Fibroblast of pulmonary artery (primary cell): Measurements from ENCODE around the gene RPH3AL.

ENCODE experiments used
- DNase-seq: peaks from one replicate; pipeline ENCODE4 v3.0.0-alpha.2; 2010; ENCODE audit warnings: low read depth
- H3K4me3 ChIP-seq: replicated peaks from 2 replicates; pipeline ENCODE4 v1.5.1; 2011; ENCODE audit warnings: low read depth, mild to moderate bottlenecking, control low read depth, low read length, moderate library complexity
- TF ChIP-seq, protein P1 (sequence below): IDR thresholded peaks from 2 replicates; pipeline ENCODE4 v1.5.1; 2011; ENCODE audit warnings: mild to moderate bottlenecking, control low read depth, low read length, inconsistent platforms; ENCODE audit errors: missing control alignments

RPH3AL gene

DNA sequence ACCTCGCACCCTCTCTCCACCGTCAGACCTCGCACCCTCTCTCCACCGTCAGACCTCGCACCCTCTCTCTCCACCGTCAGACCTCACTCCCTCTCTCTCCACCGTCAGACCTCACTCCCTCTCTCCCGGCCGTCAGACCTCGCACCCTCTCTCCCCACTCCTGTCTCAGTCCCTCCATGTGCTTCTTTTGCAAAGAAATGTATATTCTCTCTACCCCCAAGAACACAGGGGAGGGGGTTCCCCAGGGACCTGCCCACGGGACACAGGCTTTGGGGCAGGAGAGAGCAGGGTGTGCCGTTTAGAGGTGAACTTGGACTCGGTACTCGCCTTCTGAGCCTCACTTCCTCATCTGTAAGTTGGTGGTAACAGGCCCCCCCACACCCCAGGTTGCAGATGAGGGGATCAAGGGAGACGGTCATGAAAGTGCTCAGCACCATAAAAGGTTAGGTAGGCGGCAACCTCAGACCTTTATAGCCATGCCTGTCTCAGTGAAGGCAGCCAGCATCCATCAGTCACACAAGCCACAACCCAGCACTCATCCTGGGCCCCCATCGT lies 63.7 kb downstream of the RPH3AL start:
- no peak overlapping the region for H3K4me3 ChIP-seq
- DNase-seq: no peak
- TF ChIP-seq, protein P1, sequence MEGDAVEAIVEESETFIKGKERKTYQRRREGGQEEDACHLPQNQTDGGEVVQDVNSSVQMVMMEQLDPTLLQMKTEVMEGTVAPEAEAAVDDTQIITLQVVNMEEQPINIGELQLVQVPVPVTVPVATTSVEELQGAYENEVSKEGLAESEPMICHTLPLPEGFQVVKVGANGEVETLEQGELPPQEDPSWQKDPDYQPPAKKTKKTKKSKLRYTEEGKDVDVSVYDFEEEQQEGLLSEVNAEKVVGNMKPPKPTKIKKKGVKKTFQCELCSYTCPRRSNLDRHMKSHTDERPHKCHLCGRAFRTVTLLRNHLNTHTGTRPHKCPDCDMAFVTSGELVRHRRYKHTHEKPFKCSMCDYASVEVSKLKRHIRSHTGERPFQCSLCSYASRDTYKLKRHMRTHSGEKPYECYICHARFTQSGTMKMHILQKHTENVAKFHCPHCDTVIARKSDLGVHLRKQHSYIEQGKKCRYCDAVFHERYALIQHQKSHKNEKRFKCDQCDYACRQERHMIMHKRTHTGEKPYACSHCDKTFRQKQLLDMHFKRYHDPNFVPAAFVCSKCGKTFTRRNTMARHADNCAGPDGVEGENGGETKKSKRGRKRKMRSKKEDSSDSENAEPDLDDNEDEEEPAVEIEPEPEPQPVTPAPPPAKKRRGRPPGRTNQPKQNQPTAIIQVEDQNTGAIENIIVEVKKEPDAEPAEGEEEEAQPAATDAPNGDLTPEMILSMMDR: no peak

DNA sequence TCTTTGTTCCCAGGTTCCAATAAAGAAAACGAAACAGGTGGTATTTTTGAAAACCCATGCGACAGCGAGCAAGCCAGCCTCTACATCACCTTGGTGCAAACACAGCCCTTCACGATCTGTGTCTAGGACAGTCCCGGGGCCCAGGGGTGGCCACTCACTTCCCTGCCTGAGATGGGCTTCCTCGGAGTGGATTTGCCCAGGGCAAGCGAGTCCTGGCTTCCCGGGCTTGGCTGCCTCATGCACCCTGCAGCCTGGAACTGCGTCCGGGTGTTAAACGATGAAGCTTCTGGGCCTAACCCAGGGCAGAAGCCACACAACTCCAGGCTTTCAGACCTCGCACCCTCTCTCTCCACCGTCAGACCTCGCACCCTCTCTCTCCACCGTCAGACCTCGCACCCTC lies 66.0 kb downstream of the RPH3AL start:
- H3K4me3 ChIP-seq: no peak overlapping the region
- DNase-seq: no peak
- TF ChIP-seq, protein P1: no peak

DNA sequence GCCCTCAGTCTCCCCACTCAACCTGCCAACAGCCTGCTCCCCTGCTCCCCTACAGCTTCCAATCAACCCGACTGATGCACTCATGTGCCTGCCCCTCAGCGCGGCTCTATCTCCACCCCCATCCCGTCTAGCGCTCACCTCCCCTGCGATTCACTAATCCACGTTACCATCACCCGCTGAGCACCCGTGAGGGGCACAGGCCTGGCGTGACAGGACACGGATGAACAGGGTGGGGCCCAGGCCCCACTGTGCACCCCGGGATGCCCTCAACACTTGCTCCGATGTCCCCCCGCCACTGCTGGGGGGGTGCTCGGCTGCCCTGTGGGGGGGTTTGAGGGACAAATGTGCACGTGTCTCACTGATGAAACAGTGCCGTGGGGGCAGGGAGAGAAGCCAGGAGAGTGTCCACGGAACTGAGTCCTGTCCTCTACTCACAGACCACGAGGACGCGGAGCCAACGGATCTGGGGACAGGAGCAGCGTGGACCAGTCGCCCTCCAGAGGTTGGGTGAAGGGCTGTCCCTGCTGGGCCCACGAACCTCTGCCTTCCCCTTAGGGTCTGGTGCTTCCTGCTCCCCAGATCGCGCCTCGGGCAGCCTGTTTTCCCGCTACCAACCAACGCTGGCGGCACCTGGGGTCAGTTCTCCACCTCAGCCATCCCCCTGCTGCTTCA lies 66.7 kb downstream of the RPH3AL start:
- no peak overlapping the region for H3K4me3 ChIP-seq
- TF ChIP-seq, protein P1: no peak
- DNase-seq: no peak

DNA sequence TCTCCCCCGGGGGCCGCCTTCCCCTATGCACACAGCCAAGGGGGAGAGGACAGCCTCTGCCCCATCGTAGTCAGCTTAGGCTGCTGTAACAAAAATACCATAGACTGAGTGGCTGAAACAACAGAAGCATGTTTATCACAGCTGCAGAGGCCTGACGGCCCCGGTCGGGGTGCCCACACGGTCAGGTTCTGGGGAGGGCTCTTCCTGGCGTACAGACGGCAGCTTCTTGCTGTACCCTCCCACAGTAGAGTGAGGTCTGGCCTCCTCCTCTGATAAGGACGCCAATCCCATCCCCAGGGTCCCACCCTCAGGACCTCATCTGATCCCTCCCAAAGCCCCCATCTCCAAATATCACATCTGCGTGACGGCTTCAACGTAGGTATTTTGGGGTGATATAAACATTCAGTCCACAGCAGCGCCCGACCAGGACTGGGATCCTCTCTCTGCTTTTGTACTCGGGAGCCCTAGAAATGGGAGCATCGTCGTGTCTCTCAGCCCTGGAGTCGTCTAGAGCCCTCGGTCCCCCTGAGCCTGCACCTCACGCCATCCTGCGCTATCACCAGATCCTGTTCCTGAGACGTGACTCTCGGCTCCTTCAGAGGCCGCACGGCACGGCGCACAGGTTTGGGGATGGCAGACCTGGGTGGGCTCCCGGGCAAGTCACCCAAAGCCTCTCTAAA lies 67.8 kb downstream of the RPH3AL start:
- no peak for DNase-seq

DNA sequence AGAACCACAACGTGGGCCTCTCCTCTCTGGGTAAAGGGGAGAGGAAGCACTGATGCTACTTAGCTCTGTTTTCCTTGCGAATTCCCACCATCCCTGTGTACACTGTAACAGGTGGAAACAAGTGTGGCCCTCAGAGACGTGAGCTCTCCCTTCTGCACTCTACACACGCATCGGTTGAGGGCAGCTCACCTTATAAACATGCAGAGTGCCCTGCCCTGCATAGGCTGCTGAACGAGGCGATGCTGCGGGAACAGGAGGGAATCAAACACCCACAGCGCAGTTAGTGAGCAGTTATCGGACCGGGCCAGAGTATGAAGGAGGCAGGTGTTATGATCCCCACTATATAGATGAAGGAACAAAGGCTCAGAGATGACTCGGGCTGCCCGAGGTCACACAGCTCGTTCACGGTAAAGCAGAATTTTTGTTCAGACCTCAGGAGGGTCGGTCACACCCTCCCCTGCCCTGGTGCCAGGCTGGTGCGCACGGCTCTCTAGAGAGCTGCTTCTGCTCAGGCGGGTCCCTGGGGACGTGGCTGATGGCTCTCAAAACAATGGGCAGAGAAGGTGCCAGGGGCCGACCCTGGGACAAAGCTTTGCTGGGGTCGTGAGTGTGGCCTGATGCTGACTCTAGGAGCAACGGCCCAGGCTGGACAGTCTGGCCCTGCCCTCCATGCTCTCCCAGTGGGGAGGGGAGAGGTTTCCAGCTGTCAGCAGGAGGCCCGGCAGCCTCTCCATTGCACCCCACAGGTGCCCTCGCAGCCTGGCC lies 68.5 kb downstream of the RPH3AL start:
- TF ChIP-seq, protein P1: no peak
- DNase-seq: no peak
- H3K4me3 ChIP-seq: no peak overlapping the region

More for the DNA sequence above, 67.8 kb downstream of the RPH3AL start:
- TF ChIP-seq, protein P1: no peak
- no peak overlapping the region for H3K4me3 ChIP-seq

DNA sequence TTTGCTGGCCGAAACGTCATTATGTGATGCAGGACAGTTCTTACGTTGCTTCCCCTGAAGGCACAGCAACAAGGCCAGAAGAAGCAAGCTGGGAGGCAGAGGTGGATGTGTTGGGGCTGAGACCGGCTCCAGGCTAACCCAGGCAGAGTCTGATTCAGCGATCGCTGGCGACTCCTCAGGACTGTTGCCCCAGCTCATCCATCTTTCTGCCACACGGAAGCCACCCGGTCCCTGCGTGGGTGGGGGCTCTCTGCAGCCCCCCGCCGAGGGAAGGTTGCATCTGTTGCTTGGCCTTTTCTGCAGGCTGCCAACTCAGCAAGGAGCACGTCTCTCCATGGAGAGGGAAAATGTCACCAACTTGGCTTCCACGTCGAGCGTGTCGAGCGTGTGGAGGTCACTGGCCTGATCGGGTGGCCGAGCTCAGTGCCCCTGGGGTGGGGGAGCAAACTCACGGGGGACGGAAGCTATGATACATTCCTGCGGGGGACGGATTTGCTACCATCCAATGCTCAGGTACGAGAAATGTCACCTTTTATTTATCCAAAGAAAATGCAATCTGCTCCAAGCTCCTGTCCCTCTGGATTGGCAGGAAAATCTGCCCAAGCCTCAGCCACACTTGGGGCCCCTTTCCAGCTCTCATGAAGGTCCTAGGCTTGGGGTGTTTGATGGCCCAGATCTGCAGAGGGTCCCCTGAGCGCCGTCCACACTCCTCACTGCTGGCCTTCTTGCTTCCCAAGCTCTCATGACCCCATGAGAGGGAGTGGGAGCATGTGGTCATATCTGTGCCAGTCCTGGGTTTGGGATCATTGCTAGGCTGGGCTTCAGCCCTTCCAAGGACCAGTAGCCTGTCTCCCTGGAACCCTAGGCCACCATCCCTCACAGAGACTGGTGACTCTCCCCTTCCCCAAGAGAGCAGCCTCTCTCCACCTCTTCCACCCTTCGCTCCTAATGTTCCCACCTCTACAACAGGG lies 69.4 kb downstream of the RPH3AL start:
- TF ChIP-seq, protein P1: no peak
- H3K4me3 ChIP-seq: no peak overlapping the region
- DNase-seq: no peak
